ENCODE results near the gene OR10AD1. TPM values are rescaled to one million over a fixed set of nuclear protein-coding genes. Genes with fewer than 3 reads are reported as not detected.
"Not testable (repeated sequence)": the region's sequence is repeated elsewhere in the genome, so short reads cannot be mapped to it uniquely, and the experiment has no call there.

The OR10AD1 gene
- polyA plus RNA-seq, 3 donors: not detected

GRCh38 chr12:48216785-48217184, 13.7 kb upstream of the OR10AD1 start:
- Mint-ChIP-seq H3K4me3 (no peak overlapping the region), H3K27me3 (ENCODE audit: low read depth in 3 of 3) (no peaks in the 10 kb centered on the region), H3K9me3 (no peaks in the 10 kb centered on the region), H3K27ac (peak overlapping the region in 3 of 7 donors; percentile 80 to 82 (median 80)), H3K36me3 (peaks cover 3 to 10% of the 10 kb centered on the region in 2 donors), H3K4me1 (peaks cover 41% of the 10 kb centered on the region)
- intact Hi-C loops (cut with micrococcal nuclease): loop anchor here (10.0 kb wide), 1 partner anchor 68 kb away; no protein-coding TSS in a partner anchor
- no peaks in the 10 kb centered on the region for H3K9me3 ChIP-seq (replicated peaks in 1 of 2; ENCODE audit: control insufficient read depth in 1 of 2, insufficient read depth in 1 of 2, low read length in 2 of 2)
- peak; percentile 61 to 82 (median 75) for DNase-seq
- H3K4me1 ChIP-seq (ENCODE audit: control insufficient read depth in 1 of 2, insufficient read depth in 2 of 2, low read length in 2 of 2): peaks cover 56 to 63% of the 10 kb centered on the region in 2 donors
- H3K36me3 ChIP-seq (replicated peaks in 1 of 2; ENCODE audit: control insufficient read depth in 1 of 2, insufficient read depth in 2 of 2, low read length in 2 of 2): no peaks in the 10 kb centered on the region
- peak overlapping the region in 1 of 2 donors; percentile 74 for H3K27ac ChIP-seq (ENCODE audit: low read depth in 1 of 2, low read length in 2 of 2)
- no peaks in the 10 kb centered on the region for H4K20me1 ChIP-seq (ENCODE audit: insufficient read depth, low read length)
- H3K27me3 ChIP-seq (ENCODE audit: control insufficient read depth in 2 of 2, insufficient read depth in 2 of 2, low read length in 2 of 2): no peaks in the 10 kb centered on the region
- H3K9ac ChIP-seq (ENCODE audit: insufficient read depth, low read length, poor library complexity, severe bottlenecking): no peak overlapping the region
- H2AFZ ChIP-seq (ENCODE audit: insufficient read depth, low read depth, low read length, poor library complexity, severe bottlenecking): no peak overlapping the region
- TF ChIP-seq CTCF (IDR thresholded peaks at IDR 0.05): no peak
- peak overlapping the region in 1 of 3 experiments; percentile 57 for H3K4me3 ChIP-seq (replicated peaks in 1 of 3; ENCODE audit: low read depth in 2 of 3, low read length in 3 of 3)
- peak overlapping the region; percentile 55 for H3K4me2 ChIP-seq (replicated peaks; ENCODE audit: extremely low read depth, low read length, poor library complexity, severe bottlenecking)
- H3K79me2 ChIP-seq (ENCODE audit: insufficient read depth, low read length): peaks cover 50% of the 10 kb centered on the region

GRCh38 chr12:48209495-48209894, 6.4 kb upstream of the OR10AD1 start:
- Histone ChIP-seq H3K4me1 (ENCODE audit: control insufficient read depth in 1 of 2, insufficient read depth in 2 of 2, low read length in 2 of 2) (peaks cover 21 to 30% of the 10 kb centered on the region in 2 donors), H3K9me3 (replicated peaks in 1 of 2; ENCODE audit: control insufficient read depth in 1 of 2, insufficient read depth in 1 of 2, low read length in 2 of 2) (peaks cover 15 to 37% of the 10 kb centered on the region in 2 donors), H3K36me3 (replicated peaks in 1 of 2; ENCODE audit: control insufficient read depth in 1 of 2, insufficient read depth in 2 of 2, low read length in 2 of 2) (peaks cover 0 to 11% of the 10 kb centered on the region in 2 donors), H3K79me2 (ENCODE audit: insufficient read depth, low read length) (peaks cover 24% of the 10 kb centered on the region)
- H3K27me3 ChIP-seq (ENCODE audit: control insufficient read depth in 2 of 2, insufficient read depth in 2 of 2, low read length in 2 of 2); H3K4me3 Mint-ChIP-seq; H3K9ac ChIP-seq (ENCODE audit: insufficient read depth, low read length, poor library complexity, severe bottlenecking); DNase-seq; H3K4me3 ChIP-seq (replicated peaks in 1 of 3; ENCODE audit: low read depth in 2 of 3, low read length in 3 of 3); H3K27me3 Mint-ChIP-seq (ENCODE audit: low read depth in 3 of 3); H3K27ac ChIP-seq (ENCODE audit: low read depth in 1 of 2, low read length in 2 of 2); intact Hi-C loops (cut with micrococcal nuclease); H2AFZ ChIP-seq (ENCODE audit: insufficient read depth, low read depth, low read length, poor library complexity, severe bottlenecking); H3K27ac Mint-ChIP-seq; H3K4me2 ChIP-seq (replicated peaks; ENCODE audit: extremely low read depth, low read length, poor library complexity, severe bottlenecking); H4K20me1 ChIP-seq (ENCODE audit: insufficient read depth, low read length): not testable (repeated sequence)
- no CpG with 5 or more reads among the region's 2 CpGs for WGBS (ENCODE audit: insufficient coverage)
- Mint-ChIP-seq H3K36me3 (peaks cover 10 to 19% of the 10 kb centered on the region in 2 donors), H3K9me3 (peaks cover 16 to 44% (median 34%) of the 10 kb centered on the region in 7 donors), H3K4me1 (peaks cover 23% of the 10 kb centered on the region)

Data from CD14-positive monocyte (primary cell).